ENCODE data around the gene NPM1. TPM values are rescaled to one million over a fixed set of nuclear protein-coding genes. Genes with fewer than 3 reads are reported as not detected.

Gene NPM1
- total RNA-seq, 1 donor: 1,271 TPM

DNA sequence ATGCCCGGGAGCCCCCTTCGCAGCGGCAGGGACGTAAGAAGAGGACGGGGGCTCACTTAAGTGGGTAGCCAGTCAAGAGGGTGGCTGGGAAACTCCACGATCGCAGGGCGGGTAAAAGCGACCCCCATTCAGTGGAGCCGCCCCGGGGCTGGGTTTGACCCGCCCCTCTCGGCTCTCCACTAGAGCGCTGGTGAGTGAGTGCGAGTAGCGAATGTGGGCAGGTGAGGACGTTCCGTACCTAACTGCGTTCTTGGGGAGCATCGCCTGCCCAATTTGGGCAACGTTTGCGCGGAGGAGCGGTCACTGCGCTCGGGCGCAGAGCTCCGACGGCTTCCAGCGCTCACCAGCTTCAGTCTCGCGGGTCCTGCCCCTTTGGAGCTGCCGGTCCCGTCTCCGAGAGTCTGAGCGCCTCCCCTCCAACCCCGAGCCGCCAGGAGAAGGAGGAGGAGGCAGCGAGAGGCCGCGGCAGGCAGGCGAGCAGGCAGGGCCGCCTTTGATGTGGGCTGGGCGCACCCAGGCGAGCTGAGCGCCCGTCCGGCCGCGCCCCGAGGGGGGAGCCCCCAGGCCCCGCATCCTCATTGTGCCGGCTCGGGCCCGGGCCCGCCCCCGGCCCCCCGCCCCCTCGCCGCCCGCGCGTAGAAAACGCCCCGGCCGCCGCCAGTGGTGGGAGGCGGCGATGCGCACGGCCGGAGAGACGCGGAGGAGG lies 31.5 kb downstream of the NPM1 start, which contains the start of gene FGF18:
Gene FGF18 (plus strand): TSS at position 666 of the 706 bp plus-strand sequence. CDS start 553 bp downstream, outside the sequence.
- H2AFZ ChIP-seq (ENCODE audit: low read length): no peak within 1 kb of the TSS
- TF ChIP-seq, protein P1, sequence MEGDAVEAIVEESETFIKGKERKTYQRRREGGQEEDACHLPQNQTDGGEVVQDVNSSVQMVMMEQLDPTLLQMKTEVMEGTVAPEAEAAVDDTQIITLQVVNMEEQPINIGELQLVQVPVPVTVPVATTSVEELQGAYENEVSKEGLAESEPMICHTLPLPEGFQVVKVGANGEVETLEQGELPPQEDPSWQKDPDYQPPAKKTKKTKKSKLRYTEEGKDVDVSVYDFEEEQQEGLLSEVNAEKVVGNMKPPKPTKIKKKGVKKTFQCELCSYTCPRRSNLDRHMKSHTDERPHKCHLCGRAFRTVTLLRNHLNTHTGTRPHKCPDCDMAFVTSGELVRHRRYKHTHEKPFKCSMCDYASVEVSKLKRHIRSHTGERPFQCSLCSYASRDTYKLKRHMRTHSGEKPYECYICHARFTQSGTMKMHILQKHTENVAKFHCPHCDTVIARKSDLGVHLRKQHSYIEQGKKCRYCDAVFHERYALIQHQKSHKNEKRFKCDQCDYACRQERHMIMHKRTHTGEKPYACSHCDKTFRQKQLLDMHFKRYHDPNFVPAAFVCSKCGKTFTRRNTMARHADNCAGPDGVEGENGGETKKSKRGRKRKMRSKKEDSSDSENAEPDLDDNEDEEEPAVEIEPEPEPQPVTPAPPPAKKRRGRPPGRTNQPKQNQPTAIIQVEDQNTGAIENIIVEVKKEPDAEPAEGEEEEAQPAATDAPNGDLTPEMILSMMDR (IDR thresholded peaks at IDR 0.05; ENCODE audit: extremely low read depth, low read depth, low read length): no peak
- peak; percentile 89 for DNase-seq (ENCODE audit: insufficient read length, low spot score, missing footprints)
- H3K4me1 ChIP-seq (ENCODE audit: insufficient read depth, low read length): peaks cover 17% of the 10 kb centered on the region
- peaks cover 41% of the 10 kb centered on the region for H4K20me1 ChIP-seq (ENCODE audit: insufficient read depth, low read length)
- no peaks in the 10 kb centered on the region for H3K9me3 ChIP-seq (ENCODE audit: low read depth, low read length)
- no peaks in the 10 kb centered on the region for H3K79me2 ChIP-seq (ENCODE audit: insufficient read depth, low read length)
- peak within 1 kb of the TSS; percentile 63 for H3K4me3 ChIP-seq (ENCODE audit: insufficient read depth, low read length)
- H3K36me3 ChIP-seq (ENCODE audit: insufficient read depth, low read length): peaks cover 2% of the 10 kb centered on the region
- H3K27ac ChIP-seq (ENCODE audit: low read depth, low read length): no peak within 1 kb of the TSS
- H3K4me2 ChIP-seq (ENCODE audit: insufficient read depth, low read length): peak within 1 kb of the TSS; percentile 77
- no peaks in the 10 kb centered on the region for H3K27me3 ChIP-seq (ENCODE audit: insufficient read depth, low read length)

DNA sequence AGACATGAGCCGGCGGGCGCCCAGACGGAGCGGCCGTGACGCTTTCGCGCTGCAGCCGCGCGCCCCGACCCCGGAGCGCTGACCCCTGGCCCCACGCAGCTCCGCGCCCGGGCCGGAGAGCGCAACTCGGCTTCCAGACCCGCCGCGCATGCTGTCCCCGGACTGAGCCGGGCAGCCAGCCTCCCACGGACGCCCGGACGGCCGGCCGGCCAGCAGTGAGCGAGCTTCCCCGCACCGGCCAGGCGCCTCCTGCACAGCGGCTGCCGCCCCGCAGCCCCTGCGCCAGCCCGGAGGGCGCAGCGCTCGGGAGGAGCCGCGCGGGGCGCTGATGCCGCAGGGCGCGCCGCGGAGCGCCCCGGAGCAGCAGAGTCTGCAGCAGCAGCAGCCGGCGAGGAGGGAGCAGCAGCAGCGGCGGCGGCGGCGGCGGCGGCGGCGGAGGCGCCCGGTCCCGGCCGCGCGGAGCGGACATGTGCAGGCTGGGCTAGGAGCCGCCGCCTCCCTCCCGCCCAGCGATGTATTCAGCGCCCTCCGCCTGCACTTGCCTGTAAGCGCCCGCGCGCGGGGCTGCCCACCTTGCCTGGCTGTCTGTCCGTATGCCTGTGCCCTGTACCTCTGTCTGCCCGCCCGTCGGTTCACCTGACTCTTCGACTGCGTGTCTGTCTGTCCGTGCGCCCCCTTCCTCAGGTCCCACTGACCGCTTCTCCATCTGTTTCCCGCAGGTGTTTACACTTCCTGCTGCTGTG lies 32.2 kb downstream of the NPM1 start:
- H3K27ac ChIP-seq (ENCODE audit: low read depth, low read length): no peak overlapping the region
- no peaks in the 10 kb centered on the region for H3K36me3 ChIP-seq (ENCODE audit: insufficient read depth, low read length)
- no peaks in the 10 kb centered on the region for H3K9me3 ChIP-seq (ENCODE audit: low read depth, low read length)
- H3K27me3 ChIP-seq (ENCODE audit: insufficient read depth, low read length): no peaks in the 10 kb centered on the region
- no peaks in the 10 kb centered on the region for H3K79me2 ChIP-seq (ENCODE audit: insufficient read depth, low read length)
- H3K4me1 ChIP-seq (ENCODE audit: insufficient read depth, low read length): peaks cover 17% of the 10 kb centered on the region
- peak; percentile 93 for DNase-seq (ENCODE audit: insufficient read length, low spot score, missing footprints)
- TF ChIP-seq, protein P1 (IDR thresholded peaks at IDR 0.05; ENCODE audit: extremely low read depth, low read depth, low read length): no peak
- peak overlapping the region; percentile 48 for H3K4me2 ChIP-seq (ENCODE audit: insufficient read depth, low read length)
- peaks cover 41% of the 10 kb centered on the region for H4K20me1 ChIP-seq (ENCODE audit: insufficient read depth, low read length)
- H2AFZ ChIP-seq (ENCODE audit: low read length): no peak overlapping the region
- peak overlapping the region; percentile 30 for H3K4me3 ChIP-seq (ENCODE audit: insufficient read depth, low read length)

DNA sequence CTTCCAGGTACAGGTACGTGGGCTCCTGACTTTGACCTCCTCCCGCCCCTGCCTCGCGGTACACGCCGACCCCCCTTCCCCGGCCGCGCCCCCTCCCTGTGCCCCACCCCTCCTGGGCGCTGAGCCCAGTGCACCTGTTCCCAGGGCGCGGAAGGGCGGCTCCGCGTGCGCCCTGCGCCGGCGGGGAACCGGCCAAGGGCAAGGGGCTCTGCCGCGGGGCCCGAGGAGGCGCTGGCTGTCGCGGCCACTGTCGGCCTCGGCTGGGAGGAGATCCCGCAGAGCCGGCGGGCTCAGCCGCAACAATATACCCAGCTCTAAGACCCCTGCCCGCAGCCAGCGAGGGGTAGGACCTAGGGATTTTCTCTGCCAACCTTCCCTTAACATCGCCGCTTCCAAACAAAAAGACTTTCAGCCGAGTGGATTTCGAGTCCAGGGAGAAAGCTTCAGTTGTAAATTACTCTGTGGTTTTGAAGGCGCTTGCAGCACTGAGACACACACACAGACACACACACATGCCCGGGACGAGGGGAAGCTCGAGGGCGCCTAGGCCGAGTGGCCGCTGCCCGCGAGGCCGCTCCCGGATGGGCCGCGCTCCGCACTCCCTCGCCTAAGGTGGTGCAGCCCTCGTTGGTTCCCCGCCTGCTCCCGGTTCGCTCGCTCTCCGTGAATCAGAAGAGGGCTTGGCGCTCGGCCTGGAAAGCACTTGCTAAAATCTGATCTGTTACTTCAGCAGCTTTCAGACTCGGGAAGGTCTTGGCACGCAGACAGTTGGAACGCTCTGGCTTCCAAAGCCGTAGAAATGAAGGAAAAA lies 33.0 kb downstream of the NPM1 start:
- DNase-seq (ENCODE audit: insufficient read length, low spot score, missing footprints): peak; percentile 97
- H3K36me3 ChIP-seq (ENCODE audit: insufficient read depth, low read length): no peaks in the 10 kb centered on the region
- H3K4me3 ChIP-seq (ENCODE audit: insufficient read depth, low read length): peak overlapping the region; percentile 48
- H3K4me2 ChIP-seq (ENCODE audit: insufficient read depth, low read length): peak overlapping the region; percentile 69
- peaks cover 36% of the 10 kb centered on the region for H4K20me1 ChIP-seq (ENCODE audit: insufficient read depth, low read length)
- H3K79me2 ChIP-seq (ENCODE audit: insufficient read depth, low read length): no peaks in the 10 kb centered on the region
- TF ChIP-seq, protein P1 (IDR thresholded peaks at IDR 0.05; ENCODE audit: extremely low read depth, low read depth, low read length): no peak
- no peak overlapping the region for H3K27ac ChIP-seq (ENCODE audit: low read depth, low read length)
- H3K27me3 ChIP-seq (ENCODE audit: insufficient read depth, low read length): no peaks in the 10 kb centered on the region
- H2AFZ ChIP-seq (ENCODE audit: low read length): peak overlapping the region; percentile 29
- H3K4me1 ChIP-seq (ENCODE audit: insufficient read depth, low read length): peaks cover 15% of the 10 kb centered on the region
- H3K9me3 ChIP-seq (ENCODE audit: low read depth, low read length): no peaks in the 10 kb centered on the region
